Measurements from ENCODE around the gene B3GNT3. TPM values are rescaled to one million over a fixed set of nuclear protein-coding genes. Genes with fewer than 3 reads are reported as not detected.

The B3GNT3 gene
- polyA plus RNA-seq, 1 experiment: not detected

GRCh38 chr19:17803264-17803896, 8.4 kb downstream of the B3GNT3 start:
- Histone ChIP-seq H3K4me3 (ENCODE audit: low read depth, low read length) (no peak overlapping the region), H3K27me3 (ENCODE audit: control insufficient read depth, insufficient read depth, low read length) (peaks cover 9% of the 10 kb centered on the region), H3K27ac (ENCODE audit: low read depth, low read length) (no peak overlapping the region), H3K9me3 (ENCODE audit: control insufficient read depth, insufficient read depth, low read length) (no peaks in the 10 kb centered on the region)
- POLR2A ChIA-PET: no interaction called here
- DNase-seq (ENCODE audit: low read depth, low spot score): no peak
- CTCF ChIA-PET: no interaction called here
- TF ChIP-seq, protein P1, sequence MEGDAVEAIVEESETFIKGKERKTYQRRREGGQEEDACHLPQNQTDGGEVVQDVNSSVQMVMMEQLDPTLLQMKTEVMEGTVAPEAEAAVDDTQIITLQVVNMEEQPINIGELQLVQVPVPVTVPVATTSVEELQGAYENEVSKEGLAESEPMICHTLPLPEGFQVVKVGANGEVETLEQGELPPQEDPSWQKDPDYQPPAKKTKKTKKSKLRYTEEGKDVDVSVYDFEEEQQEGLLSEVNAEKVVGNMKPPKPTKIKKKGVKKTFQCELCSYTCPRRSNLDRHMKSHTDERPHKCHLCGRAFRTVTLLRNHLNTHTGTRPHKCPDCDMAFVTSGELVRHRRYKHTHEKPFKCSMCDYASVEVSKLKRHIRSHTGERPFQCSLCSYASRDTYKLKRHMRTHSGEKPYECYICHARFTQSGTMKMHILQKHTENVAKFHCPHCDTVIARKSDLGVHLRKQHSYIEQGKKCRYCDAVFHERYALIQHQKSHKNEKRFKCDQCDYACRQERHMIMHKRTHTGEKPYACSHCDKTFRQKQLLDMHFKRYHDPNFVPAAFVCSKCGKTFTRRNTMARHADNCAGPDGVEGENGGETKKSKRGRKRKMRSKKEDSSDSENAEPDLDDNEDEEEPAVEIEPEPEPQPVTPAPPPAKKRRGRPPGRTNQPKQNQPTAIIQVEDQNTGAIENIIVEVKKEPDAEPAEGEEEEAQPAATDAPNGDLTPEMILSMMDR (IDR thresholded peaks at IDR 0.05; ENCODE audit: low read depth, low read length): no peak

GRCh38 chr19:17805427-17805826, 10.5 kb downstream of the B3GNT3 start:
- Histone ChIP-seq H3K4me3 (ENCODE audit: low read depth, low read length) (no peak overlapping the region), H3K9me3 (ENCODE audit: control insufficient read depth, insufficient read depth, low read length) (no peaks in the 10 kb centered on the region), H3K27ac (ENCODE audit: low read depth, low read length) (no peak overlapping the region), H3K27me3 (ENCODE audit: control insufficient read depth, insufficient read depth, low read length) (peaks cover 10% of the 10 kb centered on the region)
- POLR2A ChIA-PET: no interaction called here
- TF ChIP-seq, protein P1 (IDR thresholded peaks at IDR 0.05; ENCODE audit: low read depth, low read length): no peak
- DNase-seq (ENCODE audit: low read depth, low spot score): no peak
- CTCF ChIA-PET: interaction anchor here (0.6 kb wide), 1 partner anchor 40 kb away, joined by 3 read pairs; no protein-coding TSS in a partner anchor

DNA sequence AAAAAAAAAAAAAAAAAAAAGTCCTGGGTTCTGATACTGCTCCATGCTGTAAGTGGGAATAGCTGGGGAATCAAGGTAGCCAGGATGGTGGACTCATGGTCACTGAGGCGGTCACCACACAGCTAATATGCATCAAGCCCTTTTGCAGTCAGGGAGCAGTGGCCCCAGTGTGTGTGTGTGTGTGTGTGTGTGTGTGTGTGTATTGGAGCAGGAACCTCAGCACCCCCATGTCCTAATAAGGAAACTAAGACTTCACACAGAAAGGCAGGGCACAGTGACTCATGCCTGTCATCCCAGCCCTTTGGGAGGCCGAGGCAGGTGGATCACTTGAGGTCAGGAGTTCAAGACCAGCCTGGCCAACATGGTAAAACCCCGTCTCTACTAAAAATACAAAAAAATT, 12.0 kb downstream of the B3GNT3 start:
- TF ChIP-seq, protein P1 (IDR thresholded peaks at IDR 0.05; ENCODE audit: low read depth, low read length): no peak
- POLR2A ChIA-PET: no interaction called here

DNA sequence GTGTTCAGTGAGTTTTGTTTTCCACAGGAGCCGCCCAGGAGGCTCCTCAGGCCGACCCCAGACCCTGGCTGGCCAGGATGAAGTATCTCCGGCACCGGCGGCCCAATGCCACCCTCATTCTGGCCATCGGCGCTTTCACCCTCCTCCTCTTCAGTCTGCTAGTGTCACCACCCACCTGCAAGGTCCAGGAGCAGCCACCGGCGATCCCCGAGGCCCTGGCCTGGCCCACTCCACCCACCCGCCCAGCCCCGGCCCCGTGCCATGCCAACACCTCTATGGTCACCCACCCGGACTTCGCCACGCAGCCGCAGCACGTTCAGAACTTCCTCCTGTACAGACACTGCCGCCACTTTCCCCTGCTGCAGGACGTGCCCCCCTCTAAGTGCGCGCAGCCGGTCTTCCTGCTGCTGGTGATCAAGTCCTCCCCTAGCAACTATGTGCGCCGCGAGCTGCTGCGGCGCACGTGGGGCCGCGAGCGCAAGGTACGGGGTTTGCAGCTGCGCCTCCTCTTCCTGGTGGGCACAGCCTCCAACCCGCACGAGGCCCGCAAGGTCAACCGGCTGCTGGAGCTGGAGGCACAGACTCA, 12.9 kb downstream of the B3GNT3 start:
- Histone ChIP-seq H3K4me3 (ENCODE audit: low read depth, low read length) (no peak overlapping the region), H3K9me3 (ENCODE audit: control insufficient read depth, insufficient read depth, low read length) (peaks cover 5% of the 10 kb centered on the region), H3K27me3 (ENCODE audit: control insufficient read depth, insufficient read depth, low read length) (peaks cover 6% of the 10 kb centered on the region), H3K27ac (ENCODE audit: low read depth, low read length) (no peak overlapping the region)
- ChIA-PET POLR2A (no interaction called here), CTCF (no interaction called here)
- DNase-seq (ENCODE audit: low read depth, low spot score): no peak
- TF ChIP-seq, protein P1 (IDR thresholded peaks at IDR 0.05; ENCODE audit: low read depth, low read length): no peak

More for the DNA sequence above, 12.0 kb downstream of the B3GNT3 start:
- Histone ChIP-seq H3K4me3 (ENCODE audit: low read depth, low read length) (no peak overlapping the region), H3K9me3 (ENCODE audit: control insufficient read depth, insufficient read depth, low read length) (peaks cover 5% of the 10 kb centered on the region), H3K27me3 (ENCODE audit: control insufficient read depth, insufficient read depth, low read length) (peaks cover 10% of the 10 kb centered on the region), H3K27ac (ENCODE audit: low read depth, low read length) (no peak overlapping the region)
- no peak for DNase-seq (ENCODE audit: low read depth, low spot score)
- CTCF ChIA-PET: no interaction called here

DNA sequence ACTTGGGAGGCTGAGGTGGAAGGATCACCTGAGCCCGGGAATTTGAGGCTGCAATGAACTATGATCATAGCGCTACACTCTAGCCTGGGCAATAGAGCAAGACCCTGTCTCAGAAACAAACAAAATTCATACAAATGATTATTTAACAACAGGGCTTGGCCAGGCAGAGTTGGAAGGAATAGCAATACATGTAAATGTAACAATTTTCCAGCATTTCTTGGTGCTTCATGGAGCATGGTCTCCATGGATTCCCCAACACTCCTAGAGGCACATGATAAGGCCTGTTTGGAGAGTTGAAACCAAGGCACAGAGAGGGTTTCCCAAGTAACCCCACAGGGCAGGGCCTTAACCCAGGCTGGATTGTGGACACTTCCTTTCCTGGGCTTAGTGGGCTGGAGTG, 16.2 kb downstream of the B3GNT3 start:
- Histone ChIP-seq H3K27ac (ENCODE audit: low read depth, low read length) (no peak overlapping the region), H3K27me3 (ENCODE audit: control insufficient read depth, insufficient read depth, low read length) (peaks cover 6% of the 10 kb centered on the region), H3K9me3 (ENCODE audit: control insufficient read depth, insufficient read depth, low read length) (peaks cover 5% of the 10 kb centered on the region), H3K4me3 (ENCODE audit: low read depth, low read length) (no peak overlapping the region)
- POLR2A ChIA-PET: no interaction called here
- TF ChIP-seq, protein P1 (IDR thresholded peaks at IDR 0.05; ENCODE audit: low read depth, low read length): no peak
- CTCF ChIA-PET: no interaction called here
- no peak for DNase-seq (ENCODE audit: low read depth, low spot score)

All from AG04450 (cell line).